ENCODE measurements around the gene SLC29A4.
"Not testable (repeated sequence)": the region's sequence is repeated elsewhere in the genome, so short reads cannot be mapped to it uniquely, and the experiment has no call there.

The SLC29A4 gene

DNA sequence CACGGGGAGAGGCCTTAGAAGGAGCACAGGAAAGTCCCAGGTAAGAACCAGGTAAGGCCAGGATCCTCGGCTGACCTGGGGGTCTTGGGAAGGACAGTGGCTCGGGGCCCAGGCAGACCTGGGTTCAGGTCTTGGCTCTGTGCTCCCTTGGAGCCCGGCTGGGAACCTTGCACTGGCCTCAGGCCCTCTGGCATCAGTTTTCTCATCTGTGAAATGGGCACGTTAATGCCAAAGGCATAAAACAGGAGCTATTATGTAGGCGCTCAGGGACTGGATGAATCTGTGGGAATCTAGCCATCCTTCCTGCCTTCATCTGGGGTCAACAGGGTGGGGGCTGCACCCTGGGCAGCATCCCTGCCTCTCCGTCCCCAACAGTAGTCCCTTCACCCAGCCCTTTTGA is 8.3 kb upstream of the SLC29A4 start:
- no peak for DNase-seq (ENCODE audit: low read depth)

GRCh38 chr7:5274985-5275431 is 7.7 kb upstream of the SLC29A4 start:
- not testable (repeated sequence) for DNase-seq (ENCODE audit: low read depth)

DNA sequence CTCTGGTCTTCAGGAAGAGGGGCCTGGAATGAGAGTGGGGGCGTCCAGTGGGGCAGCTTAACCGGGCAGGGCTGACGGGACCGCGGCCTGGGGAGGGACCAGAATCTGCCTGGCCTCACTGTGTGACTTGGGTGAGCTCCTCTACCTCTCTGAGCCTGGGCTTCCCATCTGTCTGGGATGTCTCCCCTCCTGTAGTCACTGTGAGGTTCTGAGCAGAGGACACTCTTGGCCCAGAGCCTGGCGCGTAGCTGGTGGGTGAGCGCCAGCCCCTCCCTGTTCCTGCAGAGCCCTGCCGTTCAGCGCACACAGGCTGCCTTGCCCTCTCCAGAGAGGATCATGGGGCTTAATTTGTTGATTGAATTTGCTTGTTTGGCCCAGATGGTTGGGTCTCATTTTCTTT is 7.2 kb upstream of the SLC29A4 start:
- not testable (repeated sequence) for DNase-seq (ENCODE audit: low read depth)

GRCh38 chr7:5276123-5276522 is 6.6 kb upstream of the SLC29A4 start:
- not testable (repeated sequence) for DNase-seq (ENCODE audit: low read depth)

DNA sequence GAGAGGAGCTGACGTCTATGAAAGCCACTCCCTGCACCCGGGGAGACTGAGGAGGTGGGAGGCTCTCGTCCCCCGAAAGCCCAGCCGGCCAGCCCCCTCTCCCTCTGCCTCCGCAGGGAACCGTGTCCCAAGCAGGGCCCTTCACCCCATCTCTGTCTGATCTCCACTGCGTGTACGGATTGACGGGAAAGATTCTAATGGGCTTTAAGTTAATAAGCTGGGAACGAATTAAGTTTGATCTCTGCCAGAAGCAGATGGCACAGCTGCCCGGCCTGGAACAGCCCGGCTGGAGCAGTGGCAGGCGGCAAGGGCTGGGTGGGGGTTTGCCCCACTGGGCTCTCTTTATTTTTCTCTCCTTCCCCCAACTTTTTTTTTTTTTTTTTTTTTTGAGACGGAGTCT is 6.1 kb upstream of the SLC29A4 start:
- DNase-seq (ENCODE audit: low read depth) = no peak

GRCh38 chr7:5278766-5279165 is 4.0 kb upstream of the SLC29A4 start:
- DNase-seq (ENCODE audit: low read depth) = no peak

DNA sequence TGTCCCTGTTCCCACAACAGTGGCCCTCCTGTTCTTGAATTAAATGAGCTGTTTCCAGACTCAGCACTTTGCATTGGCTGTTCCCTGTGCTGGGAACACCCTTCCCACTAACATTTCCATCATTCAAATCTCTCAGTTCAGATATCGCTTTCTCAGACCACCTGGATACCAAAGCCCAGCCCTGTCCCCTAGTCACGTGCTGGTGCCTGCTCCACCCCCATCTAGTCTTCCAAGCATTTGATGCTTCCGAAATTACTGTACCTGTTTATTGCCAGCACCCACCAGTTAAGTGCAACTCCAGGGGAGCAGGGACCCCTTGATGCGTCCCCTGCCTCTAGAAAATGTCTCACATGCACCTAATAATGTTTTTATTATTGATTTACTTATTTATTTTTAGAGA is 3.0 kb upstream of the SLC29A4 start:
- DNase-seq (ENCODE audit: low read depth) = no peak

GRCh38 chr7:5281598-5282500 is 894 bp upstream of the SLC29A4 start:
- DNase-seq (ENCODE audit: low read depth) = not testable (repeated sequence)

DNA sequence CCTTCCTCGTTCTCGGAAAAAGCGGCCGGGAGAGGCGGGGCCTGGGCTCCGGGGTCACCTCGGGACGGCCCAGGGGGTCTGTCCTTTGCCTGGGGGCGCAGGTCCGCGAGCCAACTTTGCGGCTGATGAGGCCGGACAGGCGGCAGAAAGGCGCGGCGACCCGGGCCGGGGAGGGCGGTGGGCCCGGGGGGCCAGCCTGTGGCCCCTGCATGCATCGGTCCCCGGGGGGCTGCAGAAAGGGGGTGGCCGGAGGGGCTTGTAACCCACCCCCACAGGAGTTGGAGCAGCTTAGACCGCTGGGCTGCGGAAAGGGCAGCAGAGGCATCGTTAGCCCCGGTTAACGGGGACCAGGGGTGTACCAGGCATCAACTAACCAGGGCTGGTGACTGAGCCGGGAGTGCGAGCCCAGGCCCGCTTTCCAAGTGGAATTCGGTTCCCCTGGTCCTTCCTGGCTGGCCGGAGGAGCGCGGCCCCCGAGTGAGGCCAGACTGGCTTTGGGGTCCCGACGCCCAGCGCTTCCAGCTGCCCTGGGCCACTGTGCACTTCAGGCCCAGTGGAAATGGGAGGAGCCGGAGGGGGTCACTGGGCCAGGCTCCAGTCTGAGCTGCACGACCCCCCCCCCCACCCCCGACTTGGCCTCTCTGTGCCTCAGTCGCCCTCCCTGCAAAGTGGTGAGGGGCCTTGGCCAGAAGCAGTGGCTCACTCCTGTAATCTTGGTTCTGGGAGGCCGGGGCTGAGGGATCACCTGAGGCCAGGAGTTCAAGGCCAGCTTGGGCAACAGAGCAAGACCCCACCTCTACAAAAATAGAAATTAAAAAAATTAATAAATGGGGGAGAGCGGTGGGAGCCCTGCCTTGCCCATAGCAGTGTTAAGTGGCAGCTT is 919 bp downstream of the SLC29A4 start:
- DNase-seq (ENCODE audit: low read depth) = no peak

DNA sequence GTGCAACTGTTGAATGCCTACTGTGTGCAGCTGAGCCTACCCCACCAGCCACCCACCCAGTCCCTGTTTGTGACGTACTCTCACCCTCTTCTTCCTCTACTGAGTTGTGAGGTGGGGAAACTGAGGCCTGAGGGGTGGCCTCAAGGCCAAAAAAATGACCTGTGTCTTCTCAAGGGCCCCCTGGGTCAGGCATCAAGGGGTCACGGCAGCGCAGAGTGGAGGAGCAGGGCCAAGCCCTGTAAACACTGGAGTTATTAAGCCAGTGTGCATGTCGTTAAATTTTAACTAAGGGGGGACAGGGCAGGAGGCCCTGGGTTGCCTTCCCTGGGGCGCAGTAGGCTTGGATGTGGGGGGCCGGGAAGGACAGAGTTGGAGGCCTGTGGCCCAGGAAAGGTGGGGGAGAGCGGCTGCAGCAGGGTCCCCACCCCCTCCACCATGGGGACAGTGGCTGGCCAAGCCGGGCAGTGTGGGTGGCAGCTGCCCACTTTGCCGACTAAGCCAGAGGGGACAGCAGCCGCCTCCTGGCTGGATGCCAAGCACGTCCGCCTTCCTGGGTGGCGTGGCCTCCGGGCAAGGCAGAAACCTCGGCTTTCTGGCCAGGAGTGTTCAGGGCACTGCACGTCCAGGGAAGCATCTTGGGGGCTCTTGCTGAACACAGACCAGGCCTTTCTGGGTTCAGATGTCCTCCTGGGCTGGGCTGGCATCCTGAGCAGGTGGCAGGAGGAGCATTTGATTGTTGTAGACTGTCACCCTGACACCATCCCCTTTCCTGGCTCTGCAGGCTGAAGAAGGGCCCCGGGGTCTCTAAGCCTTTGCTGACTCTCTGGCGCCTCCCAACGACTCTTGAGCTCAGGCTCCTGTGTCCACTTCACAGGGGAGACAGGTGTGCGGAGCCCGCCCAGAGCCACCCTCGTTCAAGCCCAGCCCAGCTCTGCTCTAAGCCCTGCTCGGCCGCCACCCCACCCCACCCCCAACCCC is 1.9 kb downstream of the SLC29A4 start:
- no peak for DNase-seq (ENCODE audit: low read depth)

GRCh38 chr7:5286933-5287332 is 4.2 kb downstream of the SLC29A4 start:
- no peak for DNase-seq (ENCODE audit: low read depth)

- not testable (repeated sequence) for DNase-seq (ENCODE audit: low read depth)
Observed at GRCh38 chr7:5287373-5287772, 4.6 kb downstream of the SLC29A4 start.

- no peak for DNase-seq (ENCODE audit: low read depth)
Observed at GRCh38 chr7:5287802-5288201, 5.1 kb downstream of the SLC29A4 start.

GRCh38 chr7:5288560-5288959 is 5.8 kb downstream of the SLC29A4 start:
- not testable (repeated sequence) for DNase-seq (ENCODE audit: low read depth)

DNA sequence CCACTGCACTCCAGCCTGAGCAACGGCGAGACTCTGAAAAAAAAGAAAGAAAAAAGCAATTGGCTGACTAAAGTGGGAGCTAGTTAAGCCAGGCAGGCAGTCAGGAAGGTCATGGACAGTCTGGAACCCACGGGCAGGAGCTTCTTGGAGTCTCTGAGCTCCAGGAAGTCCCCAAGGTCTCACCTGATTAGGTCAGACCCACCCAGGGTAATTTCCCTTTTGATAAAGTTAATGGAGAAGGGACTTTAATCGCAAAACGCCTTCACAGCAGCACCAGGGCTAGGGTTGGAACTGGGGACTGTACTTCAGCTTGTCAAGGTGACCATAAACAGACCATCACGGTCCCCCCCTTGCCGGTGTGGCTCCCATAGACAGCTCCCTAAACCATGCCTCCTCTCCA is 6.6 kb downstream of the SLC29A4 start:
- no peak for DNase-seq (ENCODE audit: low read depth)

DNA sequence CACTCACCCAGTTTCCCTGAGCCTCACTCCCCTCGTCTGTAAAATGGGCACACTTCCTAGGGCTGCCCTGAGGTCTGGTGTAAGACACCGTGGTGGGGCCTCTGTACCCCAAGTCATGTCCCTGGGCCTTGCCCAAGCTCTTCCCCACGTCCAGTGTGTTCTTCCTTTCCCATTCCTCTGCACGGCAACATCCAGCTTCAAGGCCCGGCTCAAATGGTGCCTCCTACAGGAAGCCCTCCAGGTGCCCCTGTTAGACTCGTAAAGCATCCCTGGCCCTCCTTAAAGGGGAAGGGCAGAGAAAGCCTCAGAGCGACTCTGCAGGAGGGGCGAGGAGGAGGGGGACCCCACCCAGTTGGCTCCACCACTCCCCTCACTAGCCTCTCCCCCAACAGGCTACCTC is 8.6 kb downstream of the SLC29A4 start:
- no peak for DNase-seq (ENCODE audit: low read depth)

GRCh38 chr7:5291711-5292335 is 9.1 kb downstream of the SLC29A4 start:
- DNase-seq (ENCODE audit: low read depth) = not testable (repeated sequence)

DNA sequence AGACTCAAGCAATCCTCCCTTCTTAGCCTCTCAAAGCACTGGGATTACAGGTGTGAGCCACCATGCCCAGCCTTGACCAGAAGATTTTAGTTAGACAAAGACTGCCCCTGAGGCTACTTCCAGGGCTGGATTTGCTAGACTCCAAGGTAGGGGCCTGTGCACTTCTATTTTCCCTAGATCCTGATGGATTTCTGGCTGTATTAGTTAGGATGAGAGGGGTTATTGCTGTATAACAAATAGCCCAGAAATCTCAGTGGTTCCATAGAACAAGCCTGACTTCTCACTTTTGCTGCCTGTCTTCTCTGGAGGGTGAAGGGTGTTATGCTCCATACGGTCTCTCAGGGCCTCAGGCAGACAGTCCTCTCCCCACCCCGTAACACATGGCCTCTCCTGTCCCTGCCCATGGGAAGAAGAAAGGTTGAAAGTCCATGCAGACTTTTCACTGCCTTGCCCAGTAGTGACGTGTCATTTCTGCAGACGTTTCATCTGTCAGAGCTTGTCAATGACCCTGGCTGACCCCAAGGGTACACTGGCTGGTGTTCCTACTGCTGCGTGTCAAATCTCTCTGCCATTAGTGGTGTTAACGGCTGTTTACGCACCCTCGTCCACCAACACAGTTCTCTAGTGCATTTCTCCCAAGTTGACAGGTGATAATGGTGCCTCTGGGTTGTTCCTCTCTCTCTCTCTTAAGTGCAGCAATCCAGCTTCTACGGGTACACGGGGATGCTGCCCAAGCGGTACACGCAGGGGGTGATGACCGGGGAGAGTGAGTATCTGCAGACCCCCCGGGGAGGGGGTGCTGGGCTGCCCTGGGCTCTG is 11.6 kb downstream of the SLC29A4 start:
- DNase-seq (ENCODE audit: low read depth) = no peak

- DNase-seq (ENCODE audit: low read depth) = no peak
Observed at GRCh38 chr7:5295039-5296014, 12.6 kb downstream of the SLC29A4 start.
